ENCODE data around the gene EMC8. TPM values are rescaled to one million over a fixed set of nuclear protein-coding genes. Genes with fewer than 3 reads are reported as not detected.

The EMC8 gene
- polyA plus RNA-seq, 1 donor (not counting 4 experiments of a cell fraction or from before 2014, with no cell fraction given) = 38.5 TPM

DNA sequence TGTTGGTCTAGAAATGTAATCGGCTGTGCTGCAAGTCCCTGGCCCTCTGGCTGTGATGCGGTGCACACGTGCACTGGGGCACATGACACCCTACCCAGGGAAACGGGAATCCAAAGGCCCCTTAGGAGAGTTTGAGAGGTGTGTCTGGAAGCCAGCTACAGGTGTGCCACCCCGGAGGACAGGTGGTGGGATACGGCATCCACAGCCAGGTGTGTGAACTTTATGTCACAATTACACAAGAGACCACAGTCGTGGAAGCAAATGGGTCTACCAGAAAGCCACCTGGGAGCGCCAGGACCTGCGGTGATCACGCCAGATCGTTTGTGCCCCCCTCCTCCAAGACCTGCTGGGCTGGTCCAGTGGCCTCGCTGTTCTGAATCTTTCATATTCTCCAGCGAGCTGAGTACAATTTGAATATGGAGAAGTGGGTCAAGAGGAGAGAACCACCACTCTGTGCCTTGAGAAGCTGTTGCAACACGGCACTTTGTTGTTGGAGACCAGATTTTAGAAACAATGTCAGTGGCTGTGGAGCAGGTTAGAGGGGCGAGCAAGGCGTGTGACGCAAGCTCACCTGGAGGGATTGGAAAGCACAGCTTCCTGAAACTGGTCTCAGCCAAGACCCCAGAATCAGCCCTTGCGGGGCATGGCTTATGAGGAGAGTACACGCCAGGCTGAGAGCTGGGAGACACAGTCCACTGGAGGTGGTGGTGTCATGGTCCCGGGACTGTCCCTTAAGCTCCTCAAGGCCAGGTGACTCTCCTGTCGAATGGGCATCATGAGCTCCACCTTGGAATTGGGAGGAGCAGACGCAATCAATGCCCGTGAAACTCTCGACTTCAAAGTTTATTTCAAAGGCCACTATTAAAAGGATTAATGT is 37.6 kb upstream of the EMC8 start:
- dilution Hi-C loops (cut with MboI; ENCODE audit: extremely low pct_ligation_motif_present, low sequenced_read_pairs) = no loop called here

GRCh38 chr16:85835956-85836705 is 36.8 kb upstream of the EMC8 start:
- no peaks in the 10 kb centered on the region for H3K79me2 ChIP-seq (ENCODE audit: control insufficient read depth, insufficient read depth, low read length)
- no peaks in the 10 kb centered on the region for H3K9me1 ChIP-seq (ENCODE audit: control insufficient read depth, extremely low read depth, insufficient read depth, low read length)
- H3K4me2 ChIP-seq (ENCODE audit: control insufficient read depth, extremely low read depth, insufficient read depth, low read depth, low read length) = no peak overlapping the region
- H3K9ac ChIP-seq (ENCODE audit: control insufficient read depth, extremely low read depth, insufficient read depth, low read length) = no peak overlapping the region
- peaks cover 10% of the 10 kb centered on the region for H3K27me3 ChIP-seq (ENCODE audit: control insufficient read depth, extremely low read depth, insufficient read depth, low read length)
- H3K4me3 ChIP-seq (ENCODE audit: control insufficient read depth in 2 of 3, extremely low read depth in 1 of 3, insufficient read depth in 2 of 3, low read depth in 1 of 3, low read length in 3 of 3) = no peak overlapping the region
- FAIRE-seq (no peak), DNase-seq (ENCODE audit: low read depth, low spot score) (no peak)
- peaks cover 2% of the 10 kb centered on the region for H3K9me3 ChIP-seq (ENCODE audit: control insufficient read depth, low read depth, low read length)
- H2AFZ ChIP-seq (ENCODE audit: control insufficient read depth, low read length) = no peak overlapping the region
- no peaks in the 10 kb centered on the region for H3K4me1 ChIP-seq (ENCODE audit: control insufficient read depth, extremely low read depth, insufficient read depth, low read length)
- H3K36me3 ChIP-seq (ENCODE audit: control insufficient read depth in 2 of 2, extremely low read depth in 1 of 2, insufficient read depth in 2 of 2, low read length in 2 of 2) = no peaks in the 10 kb centered on the region
- H4K20me1 ChIP-seq (ENCODE audit: control insufficient read depth, extremely low read depth, insufficient read depth, low read length) = no peaks in the 10 kb centered on the region
- no peak overlapping the region for H3K27ac ChIP-seq (ENCODE audit: control insufficient read depth, insufficient read depth, low read length)
- TF ChIP-seq, protein P1, sequence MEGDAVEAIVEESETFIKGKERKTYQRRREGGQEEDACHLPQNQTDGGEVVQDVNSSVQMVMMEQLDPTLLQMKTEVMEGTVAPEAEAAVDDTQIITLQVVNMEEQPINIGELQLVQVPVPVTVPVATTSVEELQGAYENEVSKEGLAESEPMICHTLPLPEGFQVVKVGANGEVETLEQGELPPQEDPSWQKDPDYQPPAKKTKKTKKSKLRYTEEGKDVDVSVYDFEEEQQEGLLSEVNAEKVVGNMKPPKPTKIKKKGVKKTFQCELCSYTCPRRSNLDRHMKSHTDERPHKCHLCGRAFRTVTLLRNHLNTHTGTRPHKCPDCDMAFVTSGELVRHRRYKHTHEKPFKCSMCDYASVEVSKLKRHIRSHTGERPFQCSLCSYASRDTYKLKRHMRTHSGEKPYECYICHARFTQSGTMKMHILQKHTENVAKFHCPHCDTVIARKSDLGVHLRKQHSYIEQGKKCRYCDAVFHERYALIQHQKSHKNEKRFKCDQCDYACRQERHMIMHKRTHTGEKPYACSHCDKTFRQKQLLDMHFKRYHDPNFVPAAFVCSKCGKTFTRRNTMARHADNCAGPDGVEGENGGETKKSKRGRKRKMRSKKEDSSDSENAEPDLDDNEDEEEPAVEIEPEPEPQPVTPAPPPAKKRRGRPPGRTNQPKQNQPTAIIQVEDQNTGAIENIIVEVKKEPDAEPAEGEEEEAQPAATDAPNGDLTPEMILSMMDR (optimal IDR thresholded peaks at IDR 0.05 in 1 of 3, IDR thresholded peaks at IDR 0.05 in 1 of 3, conservative IDR thresholded peaks at IDR 0.05 in 1 of 3; ENCODE audit: extremely low read depth in 1 of 3, insufficient read depth in 2 of 3, low read length in 3 of 3) = no peak
- dilution Hi-C loops (cut with MboI; ENCODE audit: extremely low pct_ligation_motif_present, low sequenced_read_pairs) = no loop called here

More for the DNA sequence above, 37.6 kb upstream of the EMC8 start:
- TF ChIP-seq EZH2 (IDR thresholded peaks at IDR 0.05; ENCODE audit: low read length) = no peak
- TF ChIP-seq, protein P1 (optimal IDR thresholded peaks at IDR 0.05 in 1 of 3, IDR thresholded peaks at IDR 0.05 in 1 of 3, conservative IDR thresholded peaks at IDR 0.05 in 1 of 3; ENCODE audit: extremely low read depth in 1 of 3, insufficient read depth in 2 of 3, low read length in 3 of 3) = no peak
- Histone ChIP-seq H3K27me3 (ENCODE audit: control insufficient read depth, extremely low read depth, insufficient read depth, low read length) (peaks cover 10% of the 10 kb centered on the region), H3K4me1 (ENCODE audit: control insufficient read depth, extremely low read depth, insufficient read depth, low read length) (no peaks in the 10 kb centered on the region), H4K20me1 (ENCODE audit: control insufficient read depth, extremely low read depth, insufficient read depth, low read length) (no peaks in the 10 kb centered on the region), H3K9me1 (ENCODE audit: control insufficient read depth, extremely low read depth, insufficient read depth, low read length) (no peaks in the 10 kb centered on the region), H3K9me3 (ENCODE audit: control insufficient read depth, low read depth, low read length) (peaks cover 2% of the 10 kb centered on the region), H3K36me3 (ENCODE audit: control insufficient read depth in 2 of 2, extremely low read depth in 1 of 2, insufficient read depth in 2 of 2, low read length in 2 of 2) (no peaks in the 10 kb centered on the region), H3K9ac (ENCODE audit: control insufficient read depth, extremely low read depth, insufficient read depth, low read length) (no peak overlapping the region), H3K27ac (ENCODE audit: control insufficient read depth, insufficient read depth, low read length) (no peak overlapping the region), H2AFZ (ENCODE audit: control insufficient read depth, low read length) (no peak overlapping the region), H3K79me2 (ENCODE audit: control insufficient read depth, insufficient read depth, low read length) (no peaks in the 10 kb centered on the region), H3K4me3 (ENCODE audit: control insufficient read depth in 2 of 3, extremely low read depth in 1 of 3, insufficient read depth in 2 of 3, low read depth in 1 of 3, low read length in 3 of 3) (no peak overlapping the region), H3K4me2 (ENCODE audit: control insufficient read depth, extremely low read depth, insufficient read depth, low read depth, low read length) (no peak overlapping the region)
- no peak for FAIRE-seq
- DNase-seq (ENCODE audit: low read depth, low spot score) = no peak
